ENCODE results near the gene FLYWCH2. TPM values are rescaled to one million over a fixed set of nuclear protein-coding genes. Genes with fewer than 3 reads are reported as not detected.

FLYWCH2 gene
- total RNA-seq, 1 donor from 2014 or later, result 23.2 TPM

DNA sequence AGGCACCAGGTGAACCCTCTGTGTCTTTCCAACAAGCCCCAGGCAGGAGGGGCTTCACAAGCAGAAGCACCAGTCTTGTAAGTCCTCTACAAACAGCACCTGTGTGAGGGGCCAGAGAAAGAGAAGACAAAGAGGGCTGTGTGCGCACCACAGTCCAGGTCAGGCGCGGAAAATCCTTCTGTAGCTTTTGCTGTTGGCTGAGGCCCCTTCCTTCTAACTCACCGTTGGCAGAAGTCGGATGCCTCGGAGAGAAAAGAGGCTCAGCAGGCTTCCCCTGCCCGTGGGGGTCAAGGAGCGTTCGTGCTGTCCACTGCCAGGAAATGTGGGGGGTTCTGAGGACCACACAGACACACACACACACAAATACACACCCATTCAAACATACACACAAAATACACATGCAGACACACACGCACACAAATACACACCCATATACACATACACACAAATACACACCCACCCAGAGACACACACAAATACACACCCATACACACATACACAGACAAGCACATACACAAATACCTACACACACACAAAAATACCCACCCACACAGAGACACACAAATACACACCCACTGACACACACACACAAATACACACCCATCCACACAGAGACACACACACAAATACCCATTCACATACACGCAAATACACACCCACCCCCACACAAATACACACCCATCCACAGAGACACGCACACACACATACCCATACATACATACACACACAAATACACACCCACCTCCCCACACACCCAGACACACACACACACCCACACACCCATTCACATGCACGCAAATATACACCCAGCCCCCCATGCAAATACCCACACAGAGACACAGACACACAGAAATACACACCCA, 46.1 kb upstream of the FLYWCH2 start:
- no peaks in the 10 kb centered on the region for H3K9me3 ChIP-seq (replicated peaks)
- intact Hi-C loops (cut with micrococcal nuclease), result no loop called here
- H3K36me3 ChIP-seq, result no peaks in the 10 kb centered on the region
- DNase-seq, result no peak
- H3K4me3 ChIP-seq, result no peak overlapping the region
- peaks cover 71% of the 10 kb centered on the region for H3K27me3 ChIP-seq (ENCODE audit: low read depth)
- peaks cover 7% of the 10 kb centered on the region for H3K4me1 ChIP-seq
- no peak overlapping the region for H3K27ac ChIP-seq (replicated peaks)
- TF ChIP-seq, protein P1, sequence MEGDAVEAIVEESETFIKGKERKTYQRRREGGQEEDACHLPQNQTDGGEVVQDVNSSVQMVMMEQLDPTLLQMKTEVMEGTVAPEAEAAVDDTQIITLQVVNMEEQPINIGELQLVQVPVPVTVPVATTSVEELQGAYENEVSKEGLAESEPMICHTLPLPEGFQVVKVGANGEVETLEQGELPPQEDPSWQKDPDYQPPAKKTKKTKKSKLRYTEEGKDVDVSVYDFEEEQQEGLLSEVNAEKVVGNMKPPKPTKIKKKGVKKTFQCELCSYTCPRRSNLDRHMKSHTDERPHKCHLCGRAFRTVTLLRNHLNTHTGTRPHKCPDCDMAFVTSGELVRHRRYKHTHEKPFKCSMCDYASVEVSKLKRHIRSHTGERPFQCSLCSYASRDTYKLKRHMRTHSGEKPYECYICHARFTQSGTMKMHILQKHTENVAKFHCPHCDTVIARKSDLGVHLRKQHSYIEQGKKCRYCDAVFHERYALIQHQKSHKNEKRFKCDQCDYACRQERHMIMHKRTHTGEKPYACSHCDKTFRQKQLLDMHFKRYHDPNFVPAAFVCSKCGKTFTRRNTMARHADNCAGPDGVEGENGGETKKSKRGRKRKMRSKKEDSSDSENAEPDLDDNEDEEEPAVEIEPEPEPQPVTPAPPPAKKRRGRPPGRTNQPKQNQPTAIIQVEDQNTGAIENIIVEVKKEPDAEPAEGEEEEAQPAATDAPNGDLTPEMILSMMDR (IDR thresholded peaks at IDR 0.05; ENCODE audit: borderline replicate concordance), result no peak

DNA sequence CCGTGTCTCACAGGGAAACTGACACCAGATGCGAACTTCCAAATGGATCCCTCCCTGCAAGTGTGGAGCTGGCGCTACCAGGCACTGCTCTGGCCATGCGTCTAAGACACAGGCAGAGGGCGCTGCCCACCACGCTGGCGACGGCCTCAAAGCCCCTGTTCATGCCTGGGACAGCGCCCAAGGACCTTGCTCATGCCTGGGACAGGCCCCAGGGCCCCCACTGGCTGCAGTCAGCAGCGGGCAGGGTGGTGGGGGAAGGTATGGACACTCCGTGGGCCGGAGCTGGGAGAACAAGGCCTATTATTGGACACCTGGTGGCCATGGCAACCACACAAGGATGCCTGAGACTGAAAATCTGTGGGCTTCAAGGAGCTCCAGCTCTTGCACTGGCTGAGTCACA, 44.1 kb upstream of the FLYWCH2 start:
- Histone ChIP-seq H3K36me3 (no peaks in the 10 kb centered on the region), H3K4me3 (no peak overlapping the region), H3K4me1 (peaks cover 17% of the 10 kb centered on the region), H3K27me3 (ENCODE audit: low read depth) (peaks cover 69% of the 10 kb centered on the region), H3K9me3 (replicated peaks) (no peaks in the 10 kb centered on the region), H3K27ac (replicated peaks) (no peak overlapping the region)
- peak; percentile 48 for DNase-seq
- TF ChIP-seq, protein P1 (IDR thresholded peaks at IDR 0.05; ENCODE audit: borderline replicate concordance), result peak; percentile 77
- intact Hi-C loops (cut with micrococcal nuclease), result no loop called here

DNA sequence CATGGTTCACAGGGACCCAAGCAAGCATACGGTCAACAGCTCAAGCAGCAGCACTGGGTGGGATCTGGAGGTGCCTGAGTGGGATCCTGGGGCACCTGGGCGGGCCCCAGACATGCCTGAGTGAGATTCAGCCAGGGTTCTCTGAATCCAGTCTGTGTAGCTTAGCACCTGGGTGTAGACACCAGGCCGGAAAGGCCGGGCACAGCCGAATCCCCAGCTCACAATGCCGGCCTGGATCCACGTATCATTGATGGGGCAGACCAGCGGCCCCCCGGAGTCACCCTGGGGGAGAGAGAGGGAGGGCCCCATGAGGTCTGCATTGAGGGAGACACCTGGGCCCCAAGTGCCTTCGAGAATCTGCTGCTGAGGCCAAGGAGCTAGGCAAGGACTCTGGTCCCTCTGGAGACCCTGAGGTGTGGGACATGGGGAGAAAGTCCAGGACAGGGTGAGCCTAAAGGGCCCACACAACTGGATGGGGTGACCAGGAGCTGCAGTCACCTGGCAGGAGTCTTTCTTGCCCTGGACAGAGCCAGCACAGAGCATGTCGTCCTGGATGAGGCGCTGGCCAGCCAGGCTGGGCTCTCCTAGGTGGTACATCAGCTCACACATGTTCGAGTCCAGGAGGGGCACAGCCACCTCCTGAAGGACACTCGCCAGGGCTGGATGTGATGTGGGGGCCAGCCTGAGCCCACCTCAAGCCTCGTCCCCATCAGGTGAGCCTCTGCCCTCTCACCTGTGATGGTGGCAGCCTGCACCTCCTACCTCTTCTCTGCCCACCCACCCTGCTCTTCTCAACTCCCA, 43.2 kb upstream of the FLYWCH2 start:
- Histone ChIP-seq H3K27me3 (ENCODE audit: low read depth) (peaks cover 69% of the 10 kb centered on the region), H3K4me3 (no peak overlapping the region), H3K4me1 (peaks cover 17% of the 10 kb centered on the region), H3K36me3 (no peaks in the 10 kb centered on the region), H3K27ac (replicated peaks) (no peak overlapping the region), H3K9me3 (replicated peaks) (no peaks in the 10 kb centered on the region)
- TF ChIP-seq, protein P1 (IDR thresholded peaks at IDR 0.05; ENCODE audit: borderline replicate concordance), result no peak
- intact Hi-C loops (cut with micrococcal nuclease), result no loop called here
- peak; percentile 5 for DNase-seq

DNA sequence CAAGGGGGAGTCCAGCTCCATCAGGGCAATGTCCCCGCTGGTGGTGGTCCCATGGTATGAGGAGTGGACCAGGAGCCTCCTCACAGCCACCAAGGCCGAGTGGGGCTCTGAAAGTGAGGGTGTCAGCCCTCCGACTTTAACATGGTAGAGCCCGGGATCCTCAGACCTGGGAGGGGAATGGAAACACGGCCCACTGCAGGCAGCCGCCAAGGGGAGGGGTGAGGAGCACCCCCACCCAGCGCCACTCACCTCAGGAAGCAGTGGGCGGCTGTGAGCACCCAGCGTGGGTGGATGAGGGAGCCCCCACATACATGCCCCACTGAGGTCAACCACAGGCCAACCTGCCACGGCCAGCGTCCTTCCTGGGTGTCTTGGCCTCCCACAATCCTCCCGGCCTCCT, 42.1 kb upstream of the FLYWCH2 start:
- intact Hi-C loops (cut with micrococcal nuclease), result no loop called here

More for the DNA sequence above, 42.1 kb upstream of the FLYWCH2 start:
- TF ChIP-seq, protein P1 (IDR thresholded peaks at IDR 0.05; ENCODE audit: borderline replicate concordance), result no peak
- H3K36me3 ChIP-seq, result no peaks in the 10 kb centered on the region
- H3K4me3 ChIP-seq, result no peak overlapping the region
- H3K4me1 ChIP-seq, result peaks cover 17% of the 10 kb centered on the region
- no peaks in the 10 kb centered on the region for H3K9me3 ChIP-seq (replicated peaks)
- H3K27me3 ChIP-seq (ENCODE audit: low read depth), result peaks cover 67% of the 10 kb centered on the region
- peak; percentile 9 for DNase-seq
- H3K27ac ChIP-seq (replicated peaks), result no peak overlapping the region

Measured in left ventricle myocardium inferior (tissue), 1 donor.